HK-2 (cell line): ENCODE results near the gene PKP1.

ENCODE experiments used
- DNase-seq: peaks from one replicate; pipeline ENCODE4 v3.0.0-alpha.2; 2018; ENCODE audit not compliant: unreplicated experiment

The PKP1 gene

DNA sequence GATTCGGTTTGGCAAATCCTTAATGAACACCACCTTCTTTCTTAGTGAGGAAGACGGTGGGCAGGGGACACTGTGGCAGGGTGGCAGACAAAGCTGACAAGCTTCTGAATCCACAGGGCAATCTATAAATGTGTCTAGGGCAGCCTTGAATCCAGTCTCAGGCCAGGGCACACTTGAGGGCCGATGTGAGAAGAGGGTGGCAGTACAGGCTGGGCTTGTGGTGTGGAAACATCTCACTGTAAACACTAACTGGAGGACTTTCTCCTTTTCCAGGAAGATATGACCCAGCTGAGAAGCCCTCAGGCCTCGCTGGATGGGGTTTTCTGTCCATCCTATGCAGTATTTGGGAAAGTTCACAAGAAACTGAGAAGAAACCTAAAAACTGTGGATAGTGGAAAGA, 46.5 kb downstream of the PKP1 start:
- DNase-seq: no peak

- DNase-seq: no peak
Measured at GRCh38 chr1:201330541-201330940, 47.2 kb downstream of the PKP1 start.

- DNase-seq: no peak
Measured at GRCh38 chr1:201331166-201331565, 47.9 kb downstream of the PKP1 start.

GRCh38 chr1:201332021-201332420, 48.7 kb downstream of the PKP1 start:
- DNase-seq: no peak

- no peak for DNase-seq
Measured at GRCh38 chr1:201332616-201333335, 49.5 kb downstream of the PKP1 start.

DNA sequence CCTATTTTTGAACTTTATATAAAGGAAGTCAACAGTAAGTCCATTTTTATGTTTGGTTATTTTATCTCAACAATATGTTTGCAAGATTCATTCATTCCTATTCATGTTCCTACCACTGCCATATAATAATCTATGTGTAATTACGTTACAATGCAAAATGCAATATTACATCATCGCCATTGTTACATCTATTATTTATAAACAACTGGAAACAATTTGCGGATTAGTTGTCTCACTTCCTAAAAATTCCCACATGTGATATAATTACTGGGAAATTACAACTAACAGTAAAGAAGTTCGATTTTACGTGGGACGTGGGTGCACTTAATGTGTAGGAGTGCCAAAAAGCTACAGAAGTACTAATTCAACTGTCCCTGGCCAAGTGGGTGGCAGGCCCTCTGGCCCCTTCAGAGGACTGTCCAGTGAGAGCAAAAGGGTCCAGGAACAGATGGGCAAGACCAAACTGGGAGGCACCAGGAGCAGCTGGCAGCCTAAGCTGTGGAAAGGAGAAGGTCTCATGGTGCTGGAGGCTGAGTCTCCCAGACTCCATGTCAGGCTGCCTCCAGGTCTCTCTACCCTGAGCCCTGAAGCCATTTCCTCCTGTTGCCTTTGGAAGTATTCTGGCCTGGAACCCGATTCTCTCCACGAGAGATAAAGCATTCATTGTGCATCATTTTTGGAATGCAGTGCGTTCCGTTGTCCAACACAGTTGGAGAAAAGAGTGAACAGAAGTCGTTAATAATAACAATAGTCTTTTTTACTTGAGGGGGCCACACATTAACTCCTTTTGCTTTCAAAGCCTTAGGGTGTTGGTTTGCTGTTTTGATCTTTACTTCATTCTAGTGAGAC, 51.2 kb downstream of the PKP1 start:
- no peak for DNase-seq

DNA sequence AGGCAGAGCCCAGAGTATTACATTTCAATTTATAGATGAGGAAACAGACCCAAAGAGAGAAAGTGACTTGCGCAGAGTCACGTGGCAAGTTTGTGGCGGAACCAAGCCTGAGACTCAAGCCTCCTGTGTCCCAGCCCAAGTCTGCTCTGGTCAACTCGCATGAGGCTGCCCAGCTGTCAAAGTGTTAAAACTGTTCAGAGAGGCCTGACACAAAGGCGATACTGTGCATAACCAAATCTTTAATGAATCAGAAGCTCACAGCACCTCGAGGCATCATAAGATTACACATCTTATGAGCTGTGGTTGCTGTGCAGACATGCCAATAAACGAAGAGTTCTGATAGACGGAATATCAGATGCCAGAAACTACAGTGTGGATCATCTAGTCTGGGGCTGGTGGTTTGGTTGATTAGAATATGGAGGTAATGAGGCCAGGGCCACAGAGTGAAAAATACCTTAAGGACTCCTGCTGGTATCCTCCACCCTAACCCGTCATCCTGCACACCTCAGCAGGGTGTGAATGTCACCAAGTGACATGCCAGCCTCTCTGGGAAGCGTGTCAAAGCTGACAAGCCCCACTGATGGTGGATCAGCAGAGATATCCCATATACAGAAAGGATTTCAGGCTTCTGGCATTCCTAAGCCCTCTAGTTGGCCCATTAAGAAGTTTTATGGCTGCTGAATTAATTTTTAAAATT, 52.0 kb downstream of the PKP1 start:
- no peak for DNase-seq

DNA sequence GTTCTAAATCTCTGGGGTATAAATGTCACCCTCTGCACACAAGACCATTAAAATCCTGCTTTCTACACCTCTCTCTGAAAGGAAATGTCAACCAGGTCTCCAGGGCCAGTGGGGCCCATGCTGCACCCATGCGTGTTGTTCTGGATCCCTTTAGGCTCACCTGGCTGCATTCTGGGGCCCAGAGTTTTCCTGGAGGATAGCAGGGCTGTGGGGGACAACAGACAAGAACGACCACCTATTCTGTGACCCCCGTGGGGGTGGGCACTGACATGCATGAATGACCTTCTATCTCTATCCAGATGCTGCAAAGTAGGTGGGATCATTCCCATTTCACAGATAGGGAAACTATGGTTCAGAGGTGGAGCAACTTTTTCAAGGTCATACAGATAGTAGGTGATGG, 52.6 kb downstream of the PKP1 start:
- DNase-seq: no peak

DNA sequence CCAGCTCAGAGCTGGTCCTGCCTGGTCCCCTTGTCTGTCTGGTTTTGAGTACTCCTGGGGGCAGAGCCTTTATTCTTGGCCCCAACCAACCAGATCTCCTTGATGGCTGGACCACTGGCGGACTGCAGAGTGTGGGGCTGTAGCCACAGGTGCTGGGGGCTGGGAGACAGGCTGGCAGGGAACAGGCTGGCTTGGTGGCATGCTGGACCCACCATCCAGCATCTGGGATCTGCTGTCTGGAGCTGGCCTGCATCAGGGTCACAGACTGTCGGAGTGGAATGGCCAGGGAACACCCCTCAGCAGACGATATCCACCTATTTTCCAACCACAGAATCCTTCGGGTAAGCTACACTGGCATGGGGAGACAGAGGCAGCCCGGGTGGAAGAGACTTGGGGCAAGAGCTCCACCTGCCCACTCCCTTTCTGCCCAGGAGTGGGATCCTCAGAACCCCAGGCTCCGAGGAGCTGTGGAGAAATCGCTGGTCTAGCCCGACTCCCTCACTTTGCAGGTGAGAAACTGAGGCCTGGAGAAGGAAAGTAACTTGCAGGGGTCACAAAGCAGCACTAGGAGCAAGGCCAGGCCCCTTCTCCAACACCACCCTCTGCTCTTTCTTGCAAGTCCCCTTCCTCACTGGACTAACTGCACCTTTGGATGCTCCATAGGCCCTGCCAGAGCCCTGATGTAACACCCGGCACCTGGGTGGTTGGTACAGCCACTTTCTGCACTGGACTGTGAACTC, 53.6 kb downstream of the PKP1 start:
- no peak for DNase-seq

- DNase-seq: no peak
Measured at GRCh38 chr1:201341377-201341776, 58.1 kb downstream of the PKP1 start.

- no peak for DNase-seq
Measured at GRCh38 chr1:201344206-201345080, 61.1 kb downstream of the PKP1 start.

GRCh38 chr1:201345081-201345355, 61.7 kb downstream of the PKP1 start:
- no peak for DNase-seq

DNA sequence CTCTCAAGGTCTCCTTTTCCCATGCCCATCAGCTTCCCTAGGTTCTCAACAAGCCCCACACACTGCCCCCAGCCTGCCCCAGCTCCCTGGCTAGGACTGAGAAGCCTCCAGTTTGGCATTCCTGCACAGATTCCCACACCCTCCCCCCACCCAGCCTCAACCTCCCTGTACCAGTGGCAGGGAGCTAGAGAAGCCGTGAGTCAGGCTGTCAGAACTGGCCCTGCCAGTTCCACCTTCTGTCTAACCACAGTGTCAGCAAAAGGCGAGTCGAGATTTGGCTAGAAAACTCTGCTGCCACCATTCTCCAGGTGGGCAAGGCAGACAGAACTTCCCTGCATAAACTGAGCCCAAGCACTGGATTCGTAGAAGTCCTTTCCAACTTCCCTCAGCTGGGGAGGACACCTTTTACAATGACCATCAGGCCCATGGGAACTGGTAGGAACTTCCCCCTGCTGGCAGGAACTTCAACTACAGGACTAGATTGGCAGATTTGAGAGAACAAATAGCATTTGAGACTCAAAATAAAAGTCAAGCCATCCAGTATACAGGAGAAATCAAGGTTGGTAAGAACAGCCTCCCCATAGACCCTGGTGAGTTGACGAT, 63.1 kb downstream of the PKP1 start:
- DNase-seq: peak; percentile 51

- DNase-seq: no peak
Measured at GRCh38 chr1:201346987-201347386, 63.7 kb downstream of the PKP1 start.

DNA sequence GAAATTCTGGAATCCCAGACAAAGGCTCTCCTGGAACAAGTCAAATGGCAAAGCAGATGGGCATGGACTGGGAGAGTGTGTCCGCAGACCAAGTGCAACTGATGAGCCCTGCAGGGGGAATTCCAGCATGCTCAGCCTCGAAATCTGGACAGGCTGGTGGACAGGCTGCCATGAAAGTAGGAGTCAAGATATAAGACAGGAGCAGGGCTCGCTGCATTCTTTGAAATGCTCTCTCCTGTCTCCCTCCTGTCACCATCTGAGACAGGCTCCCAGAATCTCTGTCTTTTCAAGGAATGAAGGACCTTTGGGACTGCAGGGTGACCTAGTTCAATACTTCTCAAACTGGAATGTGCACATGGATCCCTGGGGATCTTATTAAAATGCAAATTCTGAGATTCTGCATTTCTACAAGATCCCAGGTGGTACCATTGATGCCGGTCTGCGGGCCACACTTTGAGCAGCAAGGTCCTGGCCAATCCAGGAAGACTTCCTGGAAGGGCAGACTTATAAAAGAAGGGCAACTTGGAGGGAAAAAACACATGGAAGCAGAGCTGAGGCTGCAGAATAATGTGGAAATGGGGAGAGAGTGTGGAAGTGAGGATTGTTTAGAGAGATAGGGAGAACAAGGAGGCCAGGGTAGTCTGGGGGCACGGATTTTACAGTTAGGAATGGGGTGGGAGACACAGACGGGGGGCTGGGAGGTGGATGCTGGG, 64.3 kb downstream of the PKP1 start:
- DNase-seq: no peak

DNA sequence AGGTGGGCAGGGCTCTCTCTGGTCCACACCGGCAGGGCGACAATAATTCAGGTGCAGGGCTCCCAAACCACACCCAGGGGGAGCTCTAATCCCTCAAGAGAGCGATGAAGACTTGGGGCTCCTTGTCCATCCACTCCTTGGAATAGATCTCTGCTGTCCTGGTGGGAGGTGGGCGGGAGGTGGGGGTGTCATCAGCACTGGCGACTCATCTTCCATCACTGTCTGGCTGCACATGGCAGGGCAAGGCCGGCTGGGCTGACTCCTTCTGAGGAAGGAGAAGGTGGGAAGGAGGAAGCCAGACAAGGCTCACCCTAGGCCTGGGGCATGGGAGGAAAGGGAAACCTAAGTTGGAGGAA, 64.9 kb downstream of the PKP1 start:
- peak; percentile 69 for DNase-seq

DNA sequence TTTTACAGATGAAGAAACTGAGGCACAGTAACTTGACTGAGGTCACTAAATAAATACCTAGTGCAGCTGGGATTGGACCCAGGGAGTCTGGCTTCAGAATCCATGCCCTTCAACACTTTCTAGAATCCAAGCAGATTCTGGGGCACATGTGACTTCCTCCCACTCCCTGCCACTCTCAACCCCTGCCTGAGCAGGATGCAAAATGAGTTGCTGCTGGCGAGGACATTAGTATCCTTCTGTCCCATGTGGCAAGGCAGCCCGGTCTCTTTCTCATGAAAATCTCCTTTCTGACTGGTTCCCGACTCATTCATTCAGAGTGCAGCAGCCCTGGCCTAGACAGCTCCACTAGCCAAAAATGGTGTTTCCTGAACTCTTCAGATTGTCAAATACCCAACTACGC, 65.8 kb downstream of the PKP1 start:
- DNase-seq: no peak

- no peak for DNase-seq
Measured at GRCh38 chr1:201350361-201350725, 67.0 kb downstream of the PKP1 start.

- no peak for DNase-seq
Measured at GRCh38 chr1:201350884-201351283, 67.6 kb downstream of the PKP1 start.

DNA sequence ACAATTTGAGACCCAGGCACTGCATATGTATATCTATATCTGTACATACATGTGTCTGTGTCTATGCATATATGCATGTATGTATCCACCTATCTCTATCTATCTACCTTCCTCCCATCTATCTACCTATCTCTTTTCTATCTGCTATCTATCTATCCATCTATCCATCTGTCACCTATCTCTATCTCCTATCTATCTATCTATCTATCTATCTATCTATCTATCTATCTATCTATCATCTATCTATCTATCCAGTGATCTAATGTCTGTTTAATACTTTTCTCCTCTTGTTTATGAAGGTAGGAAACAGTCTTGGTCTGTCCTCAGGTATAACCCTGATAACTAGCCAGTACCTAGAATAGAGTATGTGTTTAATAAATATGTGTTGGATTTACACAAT, 68.3 kb downstream of the PKP1 start:
- DNase-seq: no peak
